H9 (cell line): ENCODE measurements around the gene SORCS2. TPM values are rescaled to one million over a fixed set of nuclear protein-coding genes. Genes with fewer than 3 reads are reported as not detected.
A peak's percentile ranks its signal among the peaks of the same experiment; 100 is the strongest.

Experiments used
- DNase-seq: peaks from one replicate; pipeline ENCODE4 v3.0.0-alpha.2; 2017
- H2AFZ ChIP-seq: one replicate; pipeline ENCODE4 v1.6.1; 2013; ENCODE audit warnings: mild to moderate bottlenecking, low read length, control low read depth, moderate library complexity
- H2AK5ac ChIP-seq: 2 replicates; pipeline ENCODE4 v1.6.1; 2013; ENCODE audit warnings: low read length, control low read depth, mixed read lengths; ENCODE audit not compliant: insufficient read length
- H2BK120ac ChIP-seq: one replicate; pipeline ENCODE4 v1.6.1; 2013; ENCODE audit warnings: low read depth, mild to moderate bottlenecking, low read length, control low read depth, inconsistent platforms; ENCODE audit not compliant: poor library complexity, severe bottlenecking
- H2BK12ac ChIP-seq: 2 replicates; pipeline ENCODE4 v1.6.1; 2013; ENCODE audit warnings: low read length, control low read depth, mixed read lengths, low read depth; ENCODE audit not compliant: insufficient read length
- H2BK15ac ChIP-seq: 2 replicates; pipeline ENCODE4 v1.6.1; 2013; ENCODE audit warnings: low read depth, low read length, control low read depth
- H2BK20ac ChIP-seq: one replicate; pipeline ENCODE4 v1.6.1; 2013; ENCODE audit warnings: low read depth, mild to moderate bottlenecking, low read length, control low read depth, inconsistent platforms; ENCODE audit not compliant: poor library complexity, severe bottlenecking
- H2BK5ac ChIP-seq: 2 replicates; pipeline ENCODE4 v1.6.1; 2013; ENCODE audit warnings: low read length, control low read depth, mixed read lengths; ENCODE audit not compliant: insufficient read length
- H3K14ac ChIP-seq: 2 replicates; pipeline ENCODE4 v1.6.1; 2013; ENCODE audit warnings: low read length, control low read depth; ENCODE audit not compliant: insufficient read depth
- H3K18ac ChIP-seq: 2 replicates; pipeline ENCODE4 v1.6.1; 2013; ENCODE audit warnings: low read depth, mild to moderate bottlenecking, mixed read lengths, low read length, control low read depth; ENCODE audit not compliant: insufficient read length
- H3K23ac ChIP-seq: 2 replicates; pipeline ENCODE4 v1.6.1; 2013; ENCODE audit warnings: low read length, control low read depth, mixed read lengths, low read depth; ENCODE audit not compliant: insufficient read length
- H3K23me2 ChIP-seq: 2 replicates; pipeline ENCODE4 v1.6.1; 2013; ENCODE audit warnings: low read depth, mild to moderate bottlenecking, mixed read lengths, low read length, control low read depth; ENCODE audit not compliant: insufficient read length, poor library complexity, severe bottlenecking
- H3K27ac ChIP-seq: 2 replicates; pipeline ENCODE4 v1.5.1; 2013; ENCODE audit warnings: low read length, control low read depth, mixed read lengths, low read depth; ENCODE audit not compliant: insufficient read length
- H3K27me3 ChIP-seq: 2 replicates; pipeline ENCODE4 v1.6.1; 2013; ENCODE audit warnings: low read length, control low read depth, inconsistent platforms; ENCODE audit not compliant: insufficient read depth
- H3K4ac ChIP-seq: 2 replicates; pipeline ENCODE4 v1.6.1; 2013; ENCODE audit warnings: low read depth, mild to moderate bottlenecking, control low read depth, inconsistent platforms, low read length, moderate library complexity
- H3K4me1 ChIP-seq: 2 replicates; pipeline ENCODE4 v1.6.1; 2013; ENCODE audit warnings: low read length, control low read depth, inconsistent platforms; ENCODE audit not compliant: insufficient read depth
- H3K4me2 ChIP-seq: 2 replicates; pipeline ENCODE4 v1.6.1; 2013; ENCODE audit warnings: low read length, control low read depth, mixed read lengths; ENCODE audit not compliant: insufficient read length, insufficient read depth
- H3K56ac ChIP-seq: 2 replicates; pipeline ENCODE4 v1.6.1; 2013; ENCODE audit warnings: low read depth, mild to moderate bottlenecking, mixed read lengths, low read length, control low read depth; ENCODE audit not compliant: insufficient read length
- H3K79me1 ChIP-seq: 2 replicates; pipeline ENCODE4 v1.6.1; 2013; ENCODE audit warnings: low read depth, mild to moderate bottlenecking, moderate library complexity, low read length, control low read depth, inconsistent platforms; ENCODE audit not compliant: insufficient read depth, poor library complexity, severe bottlenecking
- H3K79me2 ChIP-seq: 2 replicates; pipeline ENCODE4 v1.6.1; 2013; ENCODE audit warnings: low read length, control low read depth, inconsistent platforms; ENCODE audit not compliant: insufficient read depth
- H3K9ac ChIP-seq: 2 replicates; pipeline ENCODE4 v1.6.1; 2013; ENCODE audit warnings: low read length, control low read depth, mixed read lengths; ENCODE audit not compliant: insufficient read length; ENCODE audit errors: extremely low read depth
- H3K9me3 ChIP-seq: one replicate; pipeline ENCODE4 v1.6.1; 2013; ENCODE audit warnings: low read depth, low read length, inconsistent platforms; ENCODE audit not compliant: control insufficient read depth
- H3T11ph ChIP-seq: one replicate; pipeline ENCODE4 v1.6.1; 2013; ENCODE audit warnings: mild to moderate bottlenecking, low read length, control low read depth, inconsistent platforms
- H4K20me1 ChIP-seq: one replicate; pipeline ENCODE4 v1.6.1; 2013; ENCODE audit not compliant: control insufficient read depth, insufficient read length, insufficient read depth
- H4K5ac ChIP-seq: 2 replicates; pipeline ENCODE4 v1.6.1; 2013; ENCODE audit warnings: low read depth, mild to moderate bottlenecking, mixed read lengths, low read length, control low read depth; ENCODE audit not compliant: insufficient read length
- H4K8ac ChIP-seq: replicated peaks from 2 replicates; pipeline ENCODE4 v1.6.1; 2013; ENCODE audit warnings: low read length, control low read depth, mixed read lengths, low read depth; ENCODE audit not compliant: insufficient read length
- H4K91ac ChIP-seq: 2 replicates; pipeline ENCODE4 v1.6.1; 2013; ENCODE audit warnings: low read depth, mild to moderate bottlenecking, moderate library complexity, mixed read lengths, low read length, control low read depth; ENCODE audit not compliant: insufficient read length
- H3K27ac Mint-ChIP-seq, 3 experiments: 2 replicates in 2 of 3; 3 replicates in 1 of 3; pipeline ENCODE4 v1.8.0; 2020 to 2021; ENCODE audit warnings: mixed read lengths in 3 of 3, mild to moderate bottlenecking in 1 of 3, moderate library complexity in 1 of 3
- H3K27me3 Mint-ChIP-seq: 2 replicates; pipeline ENCODE4 v1.8.0; 2021; ENCODE audit warnings: low read depth, mild to moderate bottlenecking, moderate library complexity, mixed read lengths
- H3K36me3 Mint-ChIP-seq, 3 experiments: 2 replicates in 2 of 3; 3 replicates in 1 of 3; pipeline ENCODE4 v1.8.0; 2020 to 2021; ENCODE audit warnings: low read depth in 3 of 3, mixed read lengths in 3 of 3; ENCODE audit not compliant: insufficient read depth in 1 of 3
- H3K4me1 Mint-ChIP-seq, 2 experiments: 2 replicates each; pipeline ENCODE4 v1.8.0; 2020; ENCODE audit warnings: mixed read lengths in 2 of 2
- H3K4me3 Mint-ChIP-seq, 2 experiments: 2 replicates in 1 of 2; 3 replicates in 1 of 2; pipeline ENCODE4 v1.8.0; 2020 to 2021; ENCODE audit warnings: mild to moderate bottlenecking in 2 of 2, mixed read lengths in 2 of 2, moderate library complexity in 1 of 2
- H3K9me3 Mint-ChIP-seq, 2 experiments: 2 replicates in 1 of 2; 3 replicates in 1 of 2; pipeline ENCODE4 v1.8.0; 2020; ENCODE audit warnings: mild to moderate bottlenecking in 2 of 2, mixed read lengths in 2 of 2, moderate library complexity in 1 of 2
- WGBS: extraction: QIAGEN DNeasy Blood & Tissue Kit; methylation state at CpG from one replicate; pipeline ENCODE4 v1.1.7; 2013; ENCODE audit warnings: missing lambda C conversion rate, low lambda C conversion rate, mixed read lengths; ENCODE audit not compliant: insufficient read length; ENCODE audit errors: extremely low coverage; 5-methylcytosine and 5-hydroxymethylcytosine counted together
- total RNA-seq: library from RNA; stranded (reverse); gene quantifications from 2 replicates; pipeline ENCODE4 v1.2.1, GENCODE V29; 2021
- TF ChIP-seq, protein P1 (sequence below): fragments of 200-600 bp; sonication (generic); conservative IDR thresholded peaks from 3 replicates; pipeline ENCODE4 v1.8.0; 2021; ENCODE audit warnings: antibody characterized with exemption, mild to moderate bottlenecking

The SORCS2 gene
- total RNA-seq, 1 experiment from 2014 or later, result 0.57 TPM

DNA sequence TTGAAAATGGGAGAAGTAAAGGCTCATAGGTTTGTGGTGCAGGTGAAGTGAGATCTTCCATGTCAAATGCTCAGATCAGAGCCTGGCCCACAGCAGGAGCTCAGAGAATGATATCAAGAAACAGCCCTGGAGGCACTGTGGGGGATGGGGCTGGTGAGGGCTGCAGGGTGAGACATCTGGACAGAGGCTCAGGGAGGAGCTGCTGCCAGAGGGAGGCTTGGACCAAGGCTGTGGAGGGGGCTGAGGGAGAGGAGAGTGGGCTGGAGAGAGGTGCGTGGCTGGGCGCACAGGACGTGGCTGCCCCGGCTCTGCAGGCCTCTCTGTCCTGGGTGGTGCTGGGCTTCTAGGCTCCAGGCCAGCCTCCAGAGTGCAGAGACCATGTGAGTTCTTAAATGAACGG, 5.6 kb downstream of the SORCS2 start:
- no peak overlapping the region for H3K27ac ChIP-seq
- Mint-ChIP-seq H3K9me3 (no peaks in the 10 kb centered on the region; a peak in 2 of 5 replicates), H3K4me3 (no peak overlapping the region), H3K27me3 (peaks cover 51% of the 10 kb centered on the region), H3K4me1 (peaks cover 43 to 71% of the 10 kb centered on the region in 2 experiments), H3K36me3 (no peaks in the 10 kb centered on the region; a peak in 1 of 7 replicates), H3K27ac (no peak overlapping the region)
- no peaks in the 10 kb centered on the region for H3K9me3 ChIP-seq
- no peak overlapping the region for H3K56ac ChIP-seq
- no peak overlapping the region for H4K8ac ChIP-seq
- no peak overlapping the region for H2BK15ac ChIP-seq
- H4K20me1 ChIP-seq, result no peaks in the 10 kb centered on the region
- H3K4me2 ChIP-seq, result no peak overlapping the region
- no peak overlapping the region for H2AK5ac ChIP-seq
- H3K4ac ChIP-seq, result no peak overlapping the region
- no peak overlapping the region for H3K18ac ChIP-seq
- no peak overlapping the region for H2BK120ac ChIP-seq
- no peak overlapping the region for H3K9ac ChIP-seq
- no peak overlapping the region for H3K14ac ChIP-seq
- no peak overlapping the region for H3T11ph ChIP-seq
- peaks cover 18% of the 10 kb centered on the region for H3K27me3 ChIP-seq
- H2BK20ac ChIP-seq, result no peak overlapping the region
- no peaks in the 10 kb centered on the region for H3K79me1 ChIP-seq
- TF ChIP-seq, protein P1, sequence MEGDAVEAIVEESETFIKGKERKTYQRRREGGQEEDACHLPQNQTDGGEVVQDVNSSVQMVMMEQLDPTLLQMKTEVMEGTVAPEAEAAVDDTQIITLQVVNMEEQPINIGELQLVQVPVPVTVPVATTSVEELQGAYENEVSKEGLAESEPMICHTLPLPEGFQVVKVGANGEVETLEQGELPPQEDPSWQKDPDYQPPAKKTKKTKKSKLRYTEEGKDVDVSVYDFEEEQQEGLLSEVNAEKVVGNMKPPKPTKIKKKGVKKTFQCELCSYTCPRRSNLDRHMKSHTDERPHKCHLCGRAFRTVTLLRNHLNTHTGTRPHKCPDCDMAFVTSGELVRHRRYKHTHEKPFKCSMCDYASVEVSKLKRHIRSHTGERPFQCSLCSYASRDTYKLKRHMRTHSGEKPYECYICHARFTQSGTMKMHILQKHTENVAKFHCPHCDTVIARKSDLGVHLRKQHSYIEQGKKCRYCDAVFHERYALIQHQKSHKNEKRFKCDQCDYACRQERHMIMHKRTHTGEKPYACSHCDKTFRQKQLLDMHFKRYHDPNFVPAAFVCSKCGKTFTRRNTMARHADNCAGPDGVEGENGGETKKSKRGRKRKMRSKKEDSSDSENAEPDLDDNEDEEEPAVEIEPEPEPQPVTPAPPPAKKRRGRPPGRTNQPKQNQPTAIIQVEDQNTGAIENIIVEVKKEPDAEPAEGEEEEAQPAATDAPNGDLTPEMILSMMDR, result no peak
- H3K79me2 ChIP-seq, result no peaks in the 10 kb centered on the region
- no peak overlapping the region for H2AFZ ChIP-seq
- H3K23me2 ChIP-seq, result peaks cover 5% of the 10 kb centered on the region
- H4K91ac ChIP-seq, result no peak overlapping the region
- DNase-seq, result peak; percentile 9
- H4K5ac ChIP-seq, result no peak overlapping the region
- no peak overlapping the region for H2BK5ac ChIP-seq
- no peak overlapping the region for H2BK12ac ChIP-seq
- no peak overlapping the region for H3K23ac ChIP-seq
- no peaks in the 10 kb centered on the region; the same call in 1 of the 2 replicates for H3K4me1 ChIP-seq
- no CpG with 5 or more reads among the region's 5 CpGs for WGBS
